ENCODE measurements around the gene MPV17L2. TPM values are rescaled to one million over a fixed set of nuclear protein-coding genes. Genes with fewer than 3 reads are reported as not detected.

MPV17L2 gene
- total and polyA plus RNA-seq, 10 of the 15 experiments (the other 5 are each of a cell fraction or from before 2014, with no cell fraction given) = 5.1 to 57.2 (median 22.9) TPM

DNA sequence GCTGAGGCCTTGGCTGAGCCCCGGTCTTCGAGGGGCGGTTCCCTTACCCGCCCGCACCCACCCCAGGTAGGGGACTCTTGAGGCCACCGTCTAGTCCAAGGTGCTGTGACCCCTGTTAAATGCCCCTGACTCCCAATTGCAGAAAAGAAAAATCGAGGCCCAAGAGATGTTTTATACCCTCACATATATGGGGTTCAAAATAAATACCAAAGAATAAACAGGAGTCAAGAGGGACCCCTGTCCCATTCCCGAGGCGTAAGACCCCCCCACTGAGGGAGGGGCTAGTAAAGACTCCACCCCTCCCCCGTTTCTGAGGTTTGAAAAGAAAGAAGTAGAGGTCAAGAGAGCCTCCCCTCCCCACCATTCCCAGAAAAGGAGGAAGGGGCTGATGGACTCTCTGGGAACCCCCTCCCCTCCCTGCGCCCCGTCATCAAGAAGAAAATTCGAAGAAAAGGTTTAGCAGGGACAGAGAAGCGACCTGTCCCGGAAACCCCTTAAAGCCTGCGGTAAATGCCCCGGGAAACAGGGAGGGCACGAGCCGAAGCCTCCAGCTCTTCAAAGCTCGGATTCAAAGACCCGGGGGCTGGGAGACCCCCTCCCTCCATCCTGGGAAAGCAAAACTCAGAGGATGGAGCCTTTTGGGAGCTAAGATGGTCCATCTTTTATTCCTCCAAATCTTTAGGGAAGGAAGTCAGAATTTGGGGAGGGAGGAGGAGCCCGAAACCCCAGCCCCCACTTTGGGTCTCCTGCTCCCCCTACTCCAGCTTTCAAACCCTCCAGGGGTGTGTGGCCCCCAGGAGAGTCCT, 11.6 kb downstream of the MPV17L2 start:
- H2AFZ ChIP-seq (ENCODE audit: control insufficient read depth, low read depth, low read length) = peak overlapping the region; percentile 84
- under 1% methylated on average over 22 of the region's 22 CpGs for WGBS (ENCODE audit: insufficient coverage, insufficient replicate concordance, low lambda C conversion rate, missing lambda C conversion rate)
- in situ Hi-C loops (cut with MboI) = loop anchor here (5.0 kb wide), 1 partner anchor 43 kb away; no protein-coding TSS in a partner anchor
- TF ChIP-seq NFYB (IDR thresholded peaks at IDR 0.05; ENCODE audit: insufficient read depth, low read depth, low read length) (no peak), HSF1 (IDR thresholded peaks at IDR 0.05; ENCODE audit: low read depth, low read length) (no peak), PAX8 (IDR thresholded peaks at IDR 0.05) (no peak), MEF2B (IDR thresholded peaks at IDR 0.05; ENCODE audit: partially characterized antibody, poor library complexity, severe bottlenecking) (no peak), ATF7 (IDR thresholded peaks at IDR 0.05; ENCODE audit: low read depth) (peak; percentile 96), NR2F1 (conservative IDR thresholded peaks at IDR 0.05) (peak; percentile 77), JUND (IDR thresholded peaks at IDR 0.05; ENCODE audit: low read depth, low read length) (peak; percentile 91; the same call in 1 of the 2 replicates), ESRRA (IDR thresholded peaks at IDR 0.05; ENCODE audit: low read length) (no peak), MYC (IDR thresholded peaks at IDR 0.05; ENCODE audit: insufficient read depth, insufficient read length, insufficient replicate concordance, low read length, severe bottlenecking) (no peak), SMC3 (IDR thresholded peaks at IDR 0.05; ENCODE audit: borderline replicate concordance, low read length) (no peak)
- TF ChIP-seq, protein P1, sequence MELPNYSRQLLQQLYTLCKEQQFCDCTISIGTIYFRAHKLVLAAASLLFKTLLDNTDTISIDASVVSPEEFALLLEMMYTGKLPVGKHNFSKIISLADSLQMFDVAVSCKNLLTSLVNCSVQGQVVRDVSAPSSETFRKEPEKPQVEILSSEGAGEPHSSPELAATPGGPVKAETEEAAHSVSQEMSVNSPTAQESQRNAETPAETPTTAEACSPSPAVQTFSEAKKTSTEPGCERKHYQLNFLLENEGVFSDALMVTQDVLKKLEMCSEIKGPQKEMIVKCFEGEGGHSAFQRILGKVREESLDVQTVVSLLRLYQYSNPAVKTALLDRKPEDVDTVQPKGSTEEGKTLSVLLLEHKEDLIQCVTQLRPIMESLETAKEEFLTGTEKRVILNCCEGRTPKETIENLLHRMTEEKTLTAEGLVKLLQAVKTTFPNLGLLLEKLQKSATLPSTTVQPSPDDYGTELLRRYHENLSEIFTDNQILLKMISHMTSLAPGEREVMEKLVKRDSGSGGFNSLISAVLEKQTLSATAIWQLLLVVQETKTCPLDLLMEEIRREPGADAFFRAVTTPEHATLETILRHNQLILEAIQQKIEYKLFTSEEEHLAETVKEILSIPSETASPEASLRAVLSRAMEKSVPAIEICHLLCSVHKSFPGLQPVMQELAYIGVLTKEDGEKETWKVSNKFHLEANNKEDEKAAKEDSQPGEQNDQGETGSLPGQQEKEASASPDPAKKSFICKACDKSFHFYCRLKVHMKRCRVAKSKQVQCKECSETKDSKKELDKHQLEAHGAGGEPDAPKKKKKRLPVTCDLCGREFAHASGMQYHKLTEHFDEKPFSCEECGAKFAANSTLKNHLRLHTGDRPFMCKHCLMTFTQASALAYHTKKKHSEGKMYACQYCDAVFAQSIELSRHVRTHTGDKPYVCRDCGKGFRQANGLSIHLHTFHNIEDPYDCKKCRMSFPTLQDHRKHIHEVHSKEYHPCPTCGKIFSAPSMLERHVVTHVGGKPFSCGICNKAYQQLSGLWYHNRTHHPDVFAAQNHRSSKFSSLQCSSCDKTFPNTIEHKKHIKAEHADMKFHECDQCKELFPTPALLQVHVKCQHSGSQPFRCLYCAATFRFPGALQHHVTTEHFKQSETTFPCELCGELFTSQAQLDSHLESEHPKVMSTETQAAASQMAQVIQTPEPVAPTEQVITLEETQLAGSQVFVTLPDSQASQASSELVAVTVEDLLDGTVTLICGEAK (IDR thresholded peaks at IDR 0.05; ENCODE audit: borderline replicate concordance) = no peak
- TF ChIP-seq, protein P2, sequence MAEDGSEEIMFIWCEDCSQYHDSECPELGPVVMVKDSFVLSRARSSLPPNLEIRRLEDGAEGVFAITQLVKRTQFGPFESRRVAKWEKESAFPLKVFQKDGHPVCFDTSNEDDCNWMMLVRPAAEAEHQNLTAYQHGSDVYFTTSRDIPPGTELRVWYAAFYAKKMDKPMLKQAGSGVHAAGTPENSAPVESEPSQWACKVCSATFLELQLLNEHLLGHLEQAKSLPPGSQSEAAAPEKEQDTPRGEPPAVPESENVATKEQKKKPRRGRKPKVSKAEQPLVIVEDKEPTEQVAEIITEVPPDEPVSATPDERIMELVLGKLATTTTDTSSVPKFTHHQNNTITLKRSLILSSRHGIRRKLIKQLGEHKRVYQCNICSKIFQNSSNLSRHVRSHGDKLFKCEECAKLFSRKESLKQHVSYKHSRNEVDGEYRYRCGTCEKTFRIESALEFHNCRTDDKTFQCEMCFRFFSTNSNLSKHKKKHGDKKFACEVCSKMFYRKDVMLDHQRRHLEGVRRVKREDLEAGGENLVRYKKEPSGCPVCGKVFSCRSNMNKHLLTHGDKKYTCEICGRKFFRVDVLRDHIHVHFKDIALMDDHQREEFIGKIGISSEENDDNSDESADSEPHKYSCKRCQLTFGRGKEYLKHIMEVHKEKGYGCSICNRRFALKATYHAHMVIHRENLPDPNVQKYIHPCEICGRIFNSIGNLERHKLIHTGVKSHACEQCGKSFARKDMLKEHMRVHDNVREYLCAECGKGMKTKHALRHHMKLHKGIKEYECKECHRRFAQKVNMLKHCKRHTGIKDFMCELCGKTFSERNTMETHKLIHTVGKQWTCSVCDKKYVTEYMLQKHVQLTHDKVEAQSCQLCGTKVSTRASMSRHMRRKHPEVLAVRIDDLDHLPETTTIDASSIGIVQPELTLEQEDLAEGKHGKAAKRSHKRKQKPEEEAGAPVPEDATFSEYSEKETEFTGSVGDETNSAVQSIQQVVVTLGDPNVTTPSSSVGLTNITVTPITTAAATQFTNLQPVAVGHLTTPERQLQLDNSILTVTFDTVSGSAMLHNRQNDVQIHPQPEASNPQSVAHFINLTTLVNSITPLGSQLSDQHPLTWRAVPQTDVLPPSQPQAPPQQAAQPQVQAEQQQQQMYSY (CRISPR knock-in tag; IDR thresholded peaks at IDR 0.05) = no peak

More for the DNA sequence above, 11.6 kb downstream of the MPV17L2 start:
- peaks cover 6% of the 10 kb centered on the region for H3K4me1 ChIP-seq (ENCODE audit: control insufficient read depth, insufficient read depth, low read length)
- ATAC-seq = peak; percentile 7
- no peaks in the 10 kb centered on the region for H4K20me1 ChIP-seq (ENCODE audit: control insufficient read depth, insufficient read depth)
- ChIA-PET CTCF (interaction anchor here (0.6 to 11.7 kb wide), 17 partner anchors 12 to 250 kb away, joined by 3 to 213 read pairs (median 4); partner anchors contain the start of genes LSM4, MPV17L2 and PDE4C), RAD21 (ENCODE audit: unreplicated experiment) (interaction anchor here (0.8 to 8.1 kb wide), 20 partner anchors 10 to 215 kb away, joined by 3 to 175 read pairs (median 4); partner anchors contain the start of genes JUND, MPV17L2, PIK3R2 and SSBP4), SMC1A (ENCODE audit: uncharacterized antibody, unreplicated experiment) (interaction anchor here (0.7 to 9.5 kb wide), 21 partner anchors 10 to 206 kb away, joined by 3 to 121 read pairs (median 4); partner anchors contain the start of gene MPV17L2), POLR2A (interaction anchor here (0.5 to 3.4 kb wide), 19 partner anchors 10 to 213 kb away, joined by 3 to 29 read pairs (median 5); partner anchors contain the start of genes JUND, LSM4, MPV17L2 and PDE4C)
- H3K4me3 ChIP-seq = peak overlapping the region; percentile 86
- no peak for FAIRE-seq
- H3K4me2 ChIP-seq (ENCODE audit: control insufficient read depth, insufficient read depth) = peak overlapping the region; percentile 62
- H3K27me3 ChIP-seq (replicated peaks in 1 of 2; ENCODE audit: control insufficient read depth in 2 of 2, insufficient read depth in 2 of 2, low read length in 1 of 2) = no peaks in the 10 kb centered on the region
- peaks cover 0 to 3% of the 10 kb centered on the region in 2 experiments; a peak in 2 of 4 replicates for H3K36me3 ChIP-seq (ENCODE audit: control insufficient read depth in 2 of 2, insufficient read depth in 2 of 2, low read length in 1 of 2)
- H3K9me3 ChIP-seq (replicated peaks; ENCODE audit: control insufficient read depth, insufficient read depth, low read length) = no peaks in the 10 kb centered on the region
- intact Hi-C loops (cut with micrococcal nuclease; ENCODE audit: unreplicated experiment) = loop anchor here (5.0 to 10.0 kb wide), 2 partner anchors 123 to 210 kb away; partner anchors contain the start of gene SSBP4
- no peak for DNase-seq (ENCODE audit: low read depth, low spot score)
- peaks cover 9% of the 10 kb centered on the region for H3K79me2 ChIP-seq (ENCODE audit: control insufficient read depth, insufficient read depth, low read length)
- H3K9ac ChIP-seq (ENCODE audit: control insufficient read depth, insufficient read depth, low read length) = peak overlapping the region; percentile 84
- H3K27ac ChIP-seq (ENCODE audit: control insufficient read depth, insufficient read depth) = peak overlapping the region; percentile 68
- BruUV-seq (replicated peaks) = TSS peak; percentile 95

Data from GM12878 (cell line).